CD14-positive monocyte (primary cell): ENCODE results near the gene VTI1A. TPM values are rescaled to one million over a fixed set of nuclear protein-coding genes. Genes with fewer than 3 reads are reported as not detected.

ENCODE experiments used
- DNase-seq, 3 donors: peaks; one replicate each; pipeline ENCODE4 v3.0.0-alpha.2; 2011 to 2022
- H2AFZ ChIP-seq: 2 replicates; pipeline ENCODE4 v1.6.0; 2012; ENCODE audit warnings: mild to moderate bottlenecking, low read depth, low read length, inconsistent platforms; ENCODE audit not compliant: insufficient read depth, poor library complexity, severe bottlenecking
- H3K27ac ChIP-seq, 2 donors: 1 replicate in 1 of 2; 2 replicates in 1 of 2; pipeline ENCODE4 v1.5.1; 2012 to 2013; ENCODE audit warnings: low read length in 2 of 2, control low read depth in 1 of 2, inconsistent platforms in 1 of 2, low read depth in 1 of 2, mild to moderate bottlenecking in 1 of 2
- H3K27me3 ChIP-seq, 2 donors: one replicate each; pipeline versions ENCODE4 v1.6.0 to v1.6.1; 2011 to 2013; ENCODE audit warnings: low read length in 2 of 2; ENCODE audit not compliant: control insufficient read depth in 2 of 2, insufficient read depth in 2 of 2
- H3K36me3 ChIP-seq, 2 donors: replicated peaks in 1 of 2; 1 replicate in 1 of 2; 2 replicates in 1 of 2; pipeline versions ENCODE4 v1.5.1 to v1.6.1; 2012 to 2013; ENCODE audit warnings: low read length in 2 of 2, control low read depth in 1 of 2, inconsistent platforms in 1 of 2, mild to moderate bottlenecking in 1 of 2; ENCODE audit not compliant: insufficient read depth in 2 of 2, control insufficient read depth in 1 of 2
- H3K4me1 ChIP-seq, 2 donors: 1 replicate in 1 of 2; 2 replicates in 1 of 2; pipeline versions ENCODE4 v1.5.1 to v1.6.1; 2012 to 2013; ENCODE audit warnings: low read length in 2 of 2, control low read depth in 1 of 2, inconsistent platforms in 1 of 2, mild to moderate bottlenecking in 1 of 2, moderate library complexity in 1 of 2; ENCODE audit not compliant: insufficient read depth in 2 of 2, control insufficient read depth in 1 of 2
- H3K4me2 ChIP-seq: replicated peaks from 2 replicates; pipeline ENCODE3; 2012; ENCODE audit warnings: low read length, moderate library complexity, mild to moderate bottlenecking; ENCODE audit not compliant: poor library complexity, severe bottlenecking; ENCODE audit errors: extremely low read depth
- H3K4me3 ChIP-seq, 3 experiments: fragments of 200-600 bp in 1 of 3; sonication (generic) in 1 of 3; replicated peaks in 1 of 3; 1 replicate in 2 of 3; 2 replicates in 1 of 3; pipeline ENCODE4 v1.5.1; 2011 to 2013; ENCODE audit warnings: low read length in 3 of 3, mild to moderate bottlenecking in 3 of 3, control low read depth in 2 of 3, low read depth in 2 of 3, inconsistent platforms in 1 of 3, moderate library complexity in 1 of 3
- H3K79me2 ChIP-seq: 2 replicates; pipeline ENCODE4 v1.6.0; 2012; ENCODE audit warnings: mild to moderate bottlenecking, control low read depth, inconsistent platforms, low read length, moderate library complexity; ENCODE audit not compliant: insufficient read depth
- H3K9ac ChIP-seq: 2 replicates; pipeline ENCODE4 v1.6.0; 2017; ENCODE audit warnings: low read length, mild to moderate bottlenecking; ENCODE audit not compliant: insufficient read depth, poor library complexity, severe bottlenecking
- H3K9me3 ChIP-seq, 2 donors: replicated peaks in 1 of 2; 1 replicate in 1 of 2; 2 replicates in 1 of 2; pipeline versions ENCODE4 v1.5.1 to v1.6.1; 2012 to 2013; ENCODE audit warnings: low read length in 2 of 2, control low read depth in 1 of 2; ENCODE audit not compliant: control insufficient read depth in 1 of 2, insufficient read depth in 1 of 2
- H4K20me1 ChIP-seq: 2 replicates; pipeline ENCODE4 v1.6.0; 2012; ENCODE audit warnings: mild to moderate bottlenecking, low read length, control low read depth, moderate library complexity; ENCODE audit not compliant: insufficient read depth
- H3K27ac Mint-ChIP-seq, 7 donors: one replicate each; pipeline ENCODE4 v1.8.0; 2020; ENCODE audit warnings: mild to moderate bottlenecking in 7 of 7, mixed read lengths in 7 of 7, moderate library complexity in 6 of 7, inconsistent platforms in 2 of 7
- H3K27me3 Mint-ChIP-seq, 3 donors: one replicate each; pipeline ENCODE4 v1.8.0; 2021 to 2022; ENCODE audit warnings: low read depth in 3 of 3, mild to moderate bottlenecking in 3 of 3, mixed read lengths in 3 of 3, moderate library complexity in 3 of 3, inconsistent platforms in 1 of 3
- H3K36me3 Mint-ChIP-seq, 2 donors: one replicate each; pipeline ENCODE4 v1.8.0; 2020; ENCODE audit warnings: mixed read lengths in 2 of 2, inconsistent platforms in 1 of 2, mild to moderate bottlenecking in 1 of 2
- H3K4me1 Mint-ChIP-seq: one replicate; pipeline ENCODE4 v1.8.0; 2020; ENCODE audit warnings: mild to moderate bottlenecking, mixed read lengths
- H3K4me3 Mint-ChIP-seq, 2 donors: one replicate each; pipeline ENCODE4 v1.8.0; 2020; ENCODE audit warnings: mild to moderate bottlenecking in 2 of 2, mixed read lengths in 2 of 2, moderate library complexity in 1 of 2
- H3K9me3 Mint-ChIP-seq, 7 donors: one replicate each; pipeline ENCODE4 v1.8.0; 2020 to 2022; ENCODE audit warnings: mixed read lengths in 7 of 7, mild to moderate bottlenecking in 6 of 7, moderate library complexity in 6 of 7, inconsistent platforms in 2 of 7
- CTCF ChIP-seq: fragments of 200-600 bp; IDR thresholded peaks from one replicate; pipeline ENCODE4 v1.8.0; 2022; ENCODE audit warnings: antibody characterized with exemption, mild to moderate bottlenecking
- WGBS: methylation state at CpG from one replicate; pipeline ENCODE4 v1.1.5; 2013; ENCODE audit warnings: missing lambda C conversion rate; ENCODE audit not compliant: insufficient coverage; 5-methylcytosine and 5-hydroxymethylcytosine counted together
- intact Hi-C, 2 donors: fragments of 100-400 bp; cut with micrococcal nuclease; formaldehyde crosslinking; loops; one replicate each; pipeline versions ENCODE4 v1.15.0 to v1.15.1; 2023
- polyA plus RNA-seq, 3 donors: library from polyadenylated mRNA; depleted of rRNA in 1 of 3; unstranded in 2 of 3; stranded (reverse) in 1 of 3; fragments of 300-500 nt in 2 of 3; fragments of >200 nt in 1 of 3; fragmentation: Illumina TruSeq in 2 of 3; gene quantifications; 1 replicate in 2 of 3; 2 replicates in 1 of 3; pipeline ENCODE4 v1.2.3, GENCODE V29; 2012 to 2021

Gene VTI1A
- polyA plus RNA-seq, 3 donors = 23.6 to 25.4 (median 24.1) TPM

- H3K4me3 Mint-ChIP-seq = no peak overlapping the region
- H3K9me3 ChIP-seq = no peaks in the 10 kb centered on the region
- no peaks in the 10 kb centered on the region for H3K4me1 Mint-ChIP-seq
- no peaks in the 10 kb centered on the region for H3K9me3 Mint-ChIP-seq
- DNase-seq = no peak
- H3K36me3 ChIP-seq = no peaks in the 10 kb centered on the region
- no peaks in the 10 kb centered on the region for H3K27me3 Mint-ChIP-seq
- no peaks in the 10 kb centered on the region for H3K79me2 ChIP-seq
- H3K36me3 Mint-ChIP-seq = peaks cover 7 to 18% of the 10 kb centered on the region in 2 donors
- intact Hi-C loops = no loop called here
- no peaks in the 10 kb centered on the region for H4K20me1 ChIP-seq
- H3K4me3 ChIP-seq = no peak overlapping the region
- no peak for TF ChIP-seq CTCF
- H3K4me1 ChIP-seq = no peaks in the 10 kb centered on the region
- WGBS = 100% methylated on average over 5 of the region's 11 CpGs
- H3K27me3 ChIP-seq = no peaks in the 10 kb centered on the region
- no peak overlapping the region for H3K27ac Mint-ChIP-seq
- H3K9ac ChIP-seq = no peak overlapping the region
- no peak overlapping the region for H2AFZ ChIP-seq
- H3K27ac ChIP-seq = no peak overlapping the region
- no peak overlapping the region for H3K4me2 ChIP-seq
These were observed 317.0 kb downstream of the VTI1A start for GRCh38 chr10:112763916-112764520.

- Histone ChIP-seq H3K79me2 (no peaks in the 10 kb centered on the region), H3K27ac (no peak overlapping the region), H3K36me3 (no peaks in the 10 kb centered on the region), H3K9me3 (no peaks in the 10 kb centered on the region), H3K27me3 (no peaks in the 10 kb centered on the region), H3K9ac (no peak overlapping the region), H2AFZ (no peak overlapping the region), H4K20me1 (no peaks in the 10 kb centered on the region), H3K4me1 (no peaks in the 10 kb centered on the region), H3K4me2 (no peak overlapping the region), H3K4me3 (no peak overlapping the region)
- H3K9me3 Mint-ChIP-seq = no peaks in the 10 kb centered on the region
- peaks cover 0 to 9% of the 10 kb centered on the region in 2 donors for H3K36me3 Mint-ChIP-seq
- H3K4me3 Mint-ChIP-seq = no peak overlapping the region
- TF ChIP-seq CTCF = no peak
- DNase-seq = no peak
- H3K27me3 Mint-ChIP-seq = no peaks in the 10 kb centered on the region
- H3K4me1 Mint-ChIP-seq = no peaks in the 10 kb centered on the region
- 100% methylated on average over 3 of the region's 5 CpGs for WGBS
- peak overlapping the region in 1 of 7 donors; percentile 34 for H3K27ac Mint-ChIP-seq
- intact Hi-C loops = no loop called here
These were observed 318.8 kb downstream of the VTI1A start for GRCh38 chr10:112765717-112766235.
